Activated CD4-positive, alpha-beta T cell treated with anti-CD3 and anti-CD28 coated beads, Interleukin-2, Interleukin-4, amounts not matched to agents 100 ng/mL and 50 ng/mL, durations not matched to agents 16 hours and 8 hours (primary cell): Measurements from ENCODE around the gene RPL21.
"Not testable (repeated sequence)": the region's sequence is repeated elsewhere in the genome, so short reads cannot be mapped to it uniquely, and the experiment has no call there.

ENCODE experiments used
- DNase-seq: peaks from one replicate; pipeline ENCODE4 v3.0.0-alpha.2; 2020; ENCODE audit warnings: low spot score

The RPL21 gene

GRCh38 chr13:27251166-27252091 is at the start of gene RPL21:
Gene RPL21 (plus strand): TSS chr13:27251558. CDS start chr13:27253777, 2,219 bp downstream.
- peak; percentile 92 for DNase-seq

DNA sequence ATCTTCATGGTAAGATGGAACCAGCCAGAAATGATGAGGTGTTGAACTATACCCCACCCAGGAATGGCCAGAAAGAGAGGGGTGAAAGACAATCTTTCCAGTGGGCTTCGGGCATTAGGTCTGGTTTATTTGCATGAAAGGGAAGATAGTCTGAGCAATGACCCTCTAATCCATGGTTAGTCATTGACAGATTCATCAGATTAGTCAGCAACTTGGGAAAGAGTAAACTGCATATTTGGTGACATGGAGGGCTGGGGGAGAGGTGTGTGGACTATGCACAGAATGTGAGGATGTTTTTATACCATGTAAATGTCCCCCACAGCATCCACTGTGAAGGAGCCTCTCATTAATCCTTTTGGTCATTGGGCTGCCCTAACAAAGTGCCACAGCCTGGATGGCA is 49.7 kb upstream of the RPL21 start:
- no peak for DNase-seq

GRCh38 chr13:27203186-27203585 is 48.2 kb upstream of the RPL21 start:
- no peak for DNase-seq

- no peak for DNase-seq
Observed at GRCh38 chr13:27203854-27204253, 47.5 kb upstream of the RPL21 start.

DNA sequence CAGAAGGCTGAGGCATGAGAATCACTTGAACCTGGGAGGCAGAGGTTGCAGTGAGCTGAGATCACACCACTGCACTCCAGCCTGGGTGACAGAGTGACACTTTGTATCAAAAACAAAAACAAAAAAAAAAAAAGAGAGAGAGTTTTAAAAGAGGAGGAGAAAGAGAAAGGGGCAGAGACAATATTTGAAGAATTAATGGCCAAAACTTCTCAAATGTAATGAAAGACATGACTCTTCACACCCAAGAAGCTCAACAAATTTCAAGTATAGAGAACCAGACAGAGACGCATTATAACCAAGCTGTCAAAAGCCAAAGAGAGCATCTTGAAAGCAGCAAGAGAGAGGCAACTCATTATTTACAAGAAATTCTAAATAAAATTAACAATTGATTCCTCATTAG is 42.8 kb upstream of the RPL21 start:
- DNase-seq = no peak

- no peak for DNase-seq
Observed at GRCh38 chr13:27211271-27211670, 40.1 kb upstream of the RPL21 start.

GRCh38 chr13:27211771-27212364 is 39.5 kb upstream of the RPL21 start:
- DNase-seq = no peak

DNA sequence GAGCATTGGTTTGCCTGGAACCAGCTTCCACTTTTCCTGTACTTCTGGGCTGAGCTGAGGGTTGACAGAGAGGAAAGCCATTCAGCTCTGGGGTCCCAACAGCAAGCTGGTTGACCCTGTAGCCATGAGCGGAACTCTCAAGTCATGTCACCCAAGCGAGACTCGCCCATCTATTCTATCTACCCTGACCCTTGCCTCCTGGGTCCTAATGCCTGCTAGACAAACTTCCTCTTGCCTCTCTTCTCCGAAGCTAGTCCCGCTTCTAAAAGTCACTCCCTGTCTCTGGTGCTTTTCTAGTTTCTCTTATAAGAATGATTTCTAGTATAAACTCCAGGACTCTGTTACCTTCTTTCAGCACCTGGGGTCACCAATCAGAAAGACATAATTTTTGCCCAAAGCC is 38.0 kb upstream of the RPL21 start:
- DNase-seq = not testable (repeated sequence)

GRCh38 chr13:27217791-27218190 is 33.6 kb upstream of the RPL21 start:
- not testable (repeated sequence) for DNase-seq

GRCh38 chr13:27218861-27219260 is 32.5 kb upstream of the RPL21 start:
- not testable (repeated sequence) for DNase-seq

GRCh38 chr13:27219611-27220010 is 31.7 kb upstream of the RPL21 start:
- no peak for DNase-seq

- not testable (repeated sequence) for DNase-seq
Observed at GRCh38 chr13:27222100-27222499, 29.3 kb upstream of the RPL21 start.

DNA sequence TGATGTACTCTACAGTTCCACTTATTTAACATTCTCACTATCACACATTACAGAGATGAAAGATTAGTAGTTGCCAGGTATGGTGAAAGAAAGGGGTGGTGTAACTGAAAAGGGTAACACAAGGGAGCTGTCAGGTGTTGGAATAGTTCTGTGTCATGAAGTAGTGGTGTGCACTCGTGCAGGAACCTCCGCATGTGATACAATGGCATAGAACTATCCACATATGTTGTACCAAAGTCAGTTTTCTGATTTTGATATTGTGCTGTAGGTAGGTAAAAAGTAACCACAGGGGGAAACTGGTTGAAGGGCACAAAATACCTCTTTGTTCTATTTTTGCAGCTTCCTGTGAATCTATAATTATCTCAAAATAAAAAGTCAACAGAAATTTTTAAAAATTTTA is 24.4 kb upstream of the RPL21 start:
- no peak for DNase-seq

GRCh38 chr13:27228131-27228530 is 23.2 kb upstream of the RPL21 start:
- no peak for DNase-seq

DNA sequence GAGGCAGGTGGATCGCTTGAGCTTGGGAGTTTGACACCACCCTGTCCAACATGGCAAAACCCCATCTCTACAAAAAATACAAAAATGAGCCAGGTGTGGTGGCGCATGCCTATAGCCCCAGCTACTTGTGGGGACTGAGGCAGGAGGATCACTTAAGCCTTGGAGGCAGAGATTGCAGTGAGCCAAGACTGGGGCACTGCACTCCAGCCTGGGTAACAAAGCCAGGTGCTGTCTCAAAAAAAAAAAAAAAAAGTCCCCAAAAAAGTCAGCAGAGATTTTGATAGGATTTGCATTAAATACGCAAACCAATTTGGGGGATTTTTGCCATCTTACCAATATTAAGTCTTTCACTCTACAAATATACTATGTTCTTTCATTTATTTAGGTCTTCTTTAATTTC is 21.7 kb upstream of the RPL21 start:
- no peak for DNase-seq

GRCh38 chr13:27233964-27234363 is 17.4 kb upstream of the RPL21 start:
- DNase-seq = no peak

GRCh38 chr13:27236478-27236877 is 14.9 kb upstream of the RPL21 start:
- DNase-seq = no peak

DNA sequence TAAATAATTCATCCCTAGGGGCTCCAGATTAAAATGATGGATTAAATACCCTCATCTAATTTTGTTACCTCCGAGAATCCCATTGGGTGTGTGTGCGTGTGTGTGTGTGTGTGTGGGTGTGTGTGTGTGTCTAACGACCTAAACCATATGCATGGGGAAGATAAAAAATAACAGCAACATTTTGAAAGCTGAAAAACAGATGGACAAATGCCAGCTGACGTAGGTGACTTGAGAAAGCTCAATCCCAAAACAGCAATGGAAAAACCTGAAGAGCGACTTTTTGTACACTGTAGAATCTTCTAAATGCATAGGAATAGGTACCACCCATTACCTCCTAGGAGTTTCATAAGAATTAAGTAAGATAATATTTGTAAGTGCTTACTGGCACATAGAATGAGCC is 8.7 kb upstream of the RPL21 start:
- no peak for DNase-seq

DNA sequence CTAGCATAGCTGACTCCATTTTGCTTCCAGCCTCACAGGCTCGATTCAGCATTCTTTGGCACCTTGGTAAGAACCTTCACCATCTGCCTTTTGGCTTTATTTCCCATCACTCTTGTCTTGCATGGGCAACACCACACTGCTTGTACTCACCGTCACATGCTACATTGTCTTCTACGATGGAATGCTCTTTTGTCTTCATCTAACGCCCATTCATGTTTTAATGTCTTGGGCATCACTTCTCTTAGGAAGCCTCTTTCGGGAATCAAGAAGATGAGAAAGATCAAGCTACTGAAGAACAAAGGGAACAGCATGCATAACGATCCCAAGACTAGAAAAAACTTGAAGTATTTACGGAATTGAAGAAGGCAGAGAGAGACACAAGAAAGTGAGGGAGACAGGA is 5.7 kb upstream of the RPL21 start:
- no peak for DNase-seq

GRCh38 chr13:27250833-27251165 is 559 bp upstream of the RPL21 start:
- DNase-seq = no peak

DNA sequence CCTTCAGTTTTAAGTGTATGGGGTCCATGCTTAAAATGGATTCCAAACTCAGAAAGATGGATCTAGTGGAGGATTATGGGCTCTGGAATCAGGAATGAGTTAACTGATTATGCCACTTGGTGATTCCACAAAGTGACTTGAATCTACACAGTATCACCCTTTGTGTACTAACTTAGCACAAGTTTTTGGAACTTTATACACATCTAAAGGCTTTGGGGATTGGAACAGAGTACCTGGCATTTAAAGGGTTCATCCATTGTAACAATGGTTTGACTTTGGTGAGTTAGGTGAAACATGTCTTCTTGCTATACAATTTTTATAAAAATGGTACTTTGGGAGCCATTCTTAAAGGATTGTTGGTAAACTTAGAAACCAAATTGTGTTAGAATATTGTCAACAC is 1.1 kb downstream of the RPL21 start:
- DNase-seq = peak; percentile 3

DNA sequence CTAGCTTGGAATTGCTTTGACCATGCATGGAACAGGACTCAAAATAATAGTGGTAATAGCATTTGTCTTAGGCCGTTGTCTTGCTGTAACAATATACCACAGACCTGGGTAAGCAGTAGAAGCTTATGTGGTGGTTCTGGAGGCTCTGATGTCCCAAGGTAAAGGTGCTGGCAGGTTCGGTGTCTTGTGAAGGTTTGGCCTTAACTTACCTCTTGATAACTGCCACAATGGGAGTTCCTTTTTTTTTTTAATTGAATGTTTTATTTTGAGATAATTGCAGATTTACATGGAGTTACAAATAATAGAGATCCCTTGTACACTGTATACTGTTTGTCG is 5.8 kb downstream of the RPL21 start:
- DNase-seq = no peak

DNA sequence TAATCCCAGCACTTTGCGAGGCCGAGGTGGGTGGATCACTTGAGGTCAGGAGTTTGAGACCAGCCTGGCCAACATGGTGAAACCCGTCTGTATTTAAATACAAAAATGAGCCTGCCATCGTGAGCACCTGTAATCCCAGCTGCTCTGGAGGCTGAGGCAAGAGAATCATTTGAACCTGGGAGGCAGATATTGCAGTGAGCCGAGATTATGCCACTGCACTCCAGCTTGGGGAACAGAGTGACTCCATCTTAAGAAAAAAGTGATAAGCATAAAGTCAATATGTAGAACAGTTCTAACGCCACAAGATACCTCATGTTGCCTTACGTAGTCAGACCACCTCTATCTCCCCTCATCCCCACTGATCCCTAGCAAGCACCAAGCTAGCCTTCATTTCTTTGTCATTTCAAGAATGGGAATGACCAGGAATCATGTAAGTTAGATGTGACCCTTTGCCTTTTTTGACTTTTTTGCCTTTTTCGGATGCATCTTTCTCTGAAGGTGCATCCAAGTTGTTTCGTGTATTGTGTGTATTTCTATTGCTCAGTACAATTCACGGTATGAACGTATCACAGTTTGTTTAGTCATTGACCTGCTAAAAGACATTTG is 6.4 kb downstream of the RPL21 start:
- DNase-seq = no peak
